ENCODE measurements around the gene CASP8AP2. TPM values are rescaled to one million over a fixed set of nuclear protein-coding genes. Genes with fewer than 3 reads are reported as not detected.

The CASP8AP2 gene
- total and polyA plus RNA-seq, 2 donors (not counting 3 experiments of a cell fraction or from before 2014, with no cell fraction given): 4.7 to 22.0 TPM

DNA sequence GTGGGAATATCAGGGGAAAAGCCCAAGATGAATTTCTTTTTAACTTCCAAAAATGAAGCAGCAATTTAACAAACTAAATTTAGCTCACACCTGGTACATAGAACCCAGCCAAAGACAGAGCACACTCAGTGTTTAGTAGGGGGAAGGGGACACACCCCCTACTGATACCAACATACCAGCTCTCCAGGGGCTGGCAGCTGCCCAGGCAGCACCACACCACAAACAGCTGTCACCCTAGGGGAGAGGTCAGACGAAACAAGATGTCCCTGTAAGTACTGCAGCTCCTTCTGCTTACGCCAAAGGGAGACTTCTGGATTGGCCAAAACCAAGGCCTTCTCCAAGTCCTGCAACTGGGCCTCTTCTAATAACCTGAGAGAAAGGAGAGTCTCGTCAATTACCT lies 36.1 kb upstream of the CASP8AP2 start:
- Histone ChIP-seq H3K9ac (replicated peaks; ENCODE audit: extremely low read depth, insufficient read depth, low read length) (no peak overlapping the region), H3K36me3 (ENCODE audit: control insufficient read depth in 2 of 2, extremely low read depth in 1 of 2, insufficient read depth in 2 of 2, low read length in 2 of 2) (peaks cover 4 to 6% of the 10 kb centered on the region in 2 experiments), H2AFZ (ENCODE audit: low read depth, low read length) (no peak overlapping the region), H3K4me3 (replicated peaks in 1 of 3; ENCODE audit: insufficient read depth in 1 of 3, low read depth in 1 of 3, low read length in 3 of 3) (no peak overlapping the region), H3K9me1 (replicated peaks; ENCODE audit: control insufficient read depth, extremely low read depth, insufficient read depth, low read length) (no peaks in the 10 kb centered on the region), H4K20me1 (replicated peaks; ENCODE audit: control insufficient read depth, extremely low read depth, insufficient read depth, low read length) (no peaks in the 10 kb centered on the region), H3K27me3 (ENCODE audit: control insufficient read depth in 2 of 2, insufficient read depth in 2 of 2, low read length in 2 of 2) (no peaks in the 10 kb centered on the region), H3K27ac (ENCODE audit: insufficient read depth, low read depth, low read length) (no peak overlapping the region), H3K4me2 (ENCODE audit: insufficient read depth, low read length) (no peak overlapping the region), H3K4me1 (ENCODE audit: control insufficient read depth, extremely low read depth, insufficient read depth, low read length) (no peaks in the 10 kb centered on the region), H3K79me2 (ENCODE audit: control insufficient read depth, insufficient read depth, low read length) (peaks cover 2% of the 10 kb centered on the region), H3K9me3 (replicated peaks; ENCODE audit: control insufficient read depth, insufficient read depth, low read length) (no peaks in the 10 kb centered on the region)
- CTCF ChIA-PET: interaction anchor here (0.6 to 2.0 kb wide), 11 partner anchors 9 to 422 kb away, joined by 3 to 9 read pairs (median 5); partner anchors contain the start of gene CASP8AP2
- no peak for FAIRE-seq
- BruUV-seq (replicated peaks): TSS peak; percentile 17
- dilution Hi-C loops (cut with MboI; ENCODE audit: extremely low pct_ligation_motif_present, low sequenced_read_pairs): no loop called here
- DNase-seq (ENCODE audit: low read depth, low spot score): no peak
- TF ChIP-seq, protein P1, sequence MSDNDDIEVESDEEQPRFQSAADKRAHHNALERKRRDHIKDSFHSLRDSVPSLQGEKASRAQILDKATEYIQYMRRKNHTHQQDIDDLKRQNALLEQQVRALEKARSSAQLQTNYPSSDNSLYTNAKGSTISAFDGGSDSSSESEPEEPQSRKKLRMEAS (IDR thresholded peaks at IDR 0.05; ENCODE audit: insufficient read depth, insufficient read length): no peak
- TF ChIP-seq EZH2 (IDR thresholded peaks at IDR 0.05; ENCODE audit: borderline replicate concordance, low read depth, low read length, severe bottlenecking) (no peak), MYC (IDR thresholded peaks at IDR 0.05; ENCODE audit: low read depth, low read length) (no peak), POLR2A (IDR thresholded peaks at IDR 0.05; ENCODE audit: low read depth, low read length) (no peak), POLR2AphosphoS5 (IDR thresholded peaks at IDR 0.05; ENCODE audit: insufficient read depth, low read depth, low read length) (no peak), JUN (IDR thresholded peaks at IDR 0.05; ENCODE audit: borderline replicate concordance, insufficient read depth, insufficient read length, low read depth) (no peak), FOS (IDR thresholded peaks at IDR 0.05; ENCODE audit: borderline replicate concordance, insufficient read depth, low read length) (no peak), GATA2 (IDR thresholded peaks at IDR 0.05; ENCODE audit: insufficient read depth, insufficient read length, low read depth, low read length) (no peak)
- TF ChIP-seq, protein P2, sequence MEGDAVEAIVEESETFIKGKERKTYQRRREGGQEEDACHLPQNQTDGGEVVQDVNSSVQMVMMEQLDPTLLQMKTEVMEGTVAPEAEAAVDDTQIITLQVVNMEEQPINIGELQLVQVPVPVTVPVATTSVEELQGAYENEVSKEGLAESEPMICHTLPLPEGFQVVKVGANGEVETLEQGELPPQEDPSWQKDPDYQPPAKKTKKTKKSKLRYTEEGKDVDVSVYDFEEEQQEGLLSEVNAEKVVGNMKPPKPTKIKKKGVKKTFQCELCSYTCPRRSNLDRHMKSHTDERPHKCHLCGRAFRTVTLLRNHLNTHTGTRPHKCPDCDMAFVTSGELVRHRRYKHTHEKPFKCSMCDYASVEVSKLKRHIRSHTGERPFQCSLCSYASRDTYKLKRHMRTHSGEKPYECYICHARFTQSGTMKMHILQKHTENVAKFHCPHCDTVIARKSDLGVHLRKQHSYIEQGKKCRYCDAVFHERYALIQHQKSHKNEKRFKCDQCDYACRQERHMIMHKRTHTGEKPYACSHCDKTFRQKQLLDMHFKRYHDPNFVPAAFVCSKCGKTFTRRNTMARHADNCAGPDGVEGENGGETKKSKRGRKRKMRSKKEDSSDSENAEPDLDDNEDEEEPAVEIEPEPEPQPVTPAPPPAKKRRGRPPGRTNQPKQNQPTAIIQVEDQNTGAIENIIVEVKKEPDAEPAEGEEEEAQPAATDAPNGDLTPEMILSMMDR (IDR thresholded peaks at IDR 0.05; ENCODE audit: extremely low read depth in 1 of 2, insufficient read depth in 1 of 2, low read depth in 1 of 2, low read length in 2 of 2): no peak
- POLR2A ChIA-PET: no interaction called here
- intact Hi-C loops (cut with micrococcal nuclease): no loop called here
